ENCODE results near the gene CCDC78. TPM values are rescaled to one million over a fixed set of nuclear protein-coding genes. Genes with fewer than 3 reads are reported as not detected.

The CCDC78 gene
- total RNA-seq, 1 experiment from 2014 or later = 20.2 TPM

DNA sequence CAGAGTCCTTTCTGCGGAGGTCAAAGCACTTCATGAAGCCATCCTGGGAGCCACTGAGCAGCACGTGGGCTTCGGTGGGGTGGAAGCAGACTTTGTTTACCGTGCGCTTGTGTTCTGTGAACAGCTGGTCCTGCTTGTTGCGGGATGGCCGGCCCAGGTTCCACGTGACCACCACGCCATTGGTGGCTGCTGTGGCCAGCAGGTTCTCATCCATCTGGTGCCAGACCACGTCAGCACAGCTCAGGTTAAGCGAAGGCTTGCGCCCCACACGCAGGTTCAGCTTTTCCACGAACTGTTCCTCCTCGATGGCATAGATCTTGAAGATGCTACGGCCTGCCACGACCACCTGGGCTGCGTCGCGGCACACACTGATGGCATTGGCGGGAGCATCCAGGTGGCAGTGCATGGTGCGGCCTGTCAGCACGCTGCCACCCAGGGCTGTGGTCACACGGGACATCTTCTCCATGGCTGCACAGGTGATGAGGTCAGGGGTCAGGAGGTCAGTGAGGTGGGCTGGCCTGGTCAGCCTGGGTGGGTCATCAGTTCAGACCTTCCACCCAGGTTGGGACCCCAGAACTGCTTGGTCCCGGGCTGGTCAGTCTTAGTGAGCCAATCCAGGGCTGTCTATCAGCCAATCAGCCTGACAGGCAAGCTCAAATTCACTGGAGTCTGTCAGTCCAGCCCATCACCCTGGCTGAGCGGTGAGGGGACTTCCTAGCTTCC lies 36.9 kb downstream of the CCDC78 start:
- POLR2A ChIA-PET = interaction anchor here (1.3 kb wide), 1 partner anchor 32 kb away, joined by 5 read pairs; the partner anchor contains the start of gene ANTKMT

GRCh38 chr16:687499-687898 lies 38.7 kb downstream of the CCDC78 start:
- H3K9me3 Mint-ChIP-seq = no peaks in the 10 kb centered on the region
- ChIA-PET CTCF (no interaction called here), POLR2A (no interaction called here)
- H3K4me1 Mint-ChIP-seq = peaks cover 9% of the 10 kb centered on the region
- H3K27ac Mint-ChIP-seq = no peak overlapping the region
- no peak for TF ChIP-seq RORB (CRISPR knock-in tag; IDR thresholded peaks at IDR 0.05)
- ATAC-seq (no peak), DNase-seq (ENCODE audit: low spot score) (no peak)
- H3K27me3 Mint-ChIP-seq (ENCODE audit: low read depth) = peaks cover 17% of the 10 kb centered on the region
- H3K36me3 Mint-ChIP-seq = peaks cover 9% of the 10 kb centered on the region
- H3K4me3 Mint-ChIP-seq = no peak overlapping the region

More for the DNA sequence above, 36.9 kb downstream of the CCDC78 start:
- ATAC-seq (no peak), DNase-seq (ENCODE audit: low spot score) (no peak)
- Mint-ChIP-seq H3K4me3 (peak overlapping the region; percentile 82), H3K9me3 (no peaks in the 10 kb centered on the region), H3K27ac (peak overlapping the region; percentile 45; the same call in 1 of the 2 replicates), H3K36me3 (peaks cover 5% of the 10 kb centered on the region), H3K4me1 (peaks cover 4% of the 10 kb centered on the region), H3K27me3 (ENCODE audit: low read depth) (peaks cover 32% of the 10 kb centered on the region)
- no peak for TF ChIP-seq NFYB (CRISPR knock-in tag; conservative IDR thresholded peaks at IDR 0.05; ENCODE audit: low read depth)
- no peak for TF ChIP-seq GRHL2 (CRISPR knock-in tag; IDR thresholded peaks at IDR 0.05; ENCODE audit: insufficient replicate concordance, severe bottlenecking)
- no peak for TF ChIP-seq TEAD1 (CRISPR knock-in tag; IDR thresholded peaks at IDR 0.05)
- no peak for TF ChIP-seq HMGA2 (CRISPR knock-in tag; IDR thresholded peaks at IDR 0.05)
- no peak for TF ChIP-seq CDX4 (CRISPR knock-in tag; IDR thresholded peaks at IDR 0.05; ENCODE audit: borderline replicate concordance)
- TF ChIP-seq ZNF138 (CRISPR knock-in tag; conservative IDR thresholded peaks at IDR 0.05) = no peak
- no peak for TF ChIP-seq MLX (CRISPR knock-in tag; IDR thresholded peaks at IDR 0.05)
- no peak for TF ChIP-seq NR2C2 (CRISPR knock-in tag; IDR thresholded peaks at IDR 0.05)
- TF ChIP-seq KAT7 (CRISPR knock-in tag; IDR thresholded peaks at IDR 0.05; ENCODE audit: borderline replicate concordance) = no peak
- TF ChIP-seq CTCF (IDR thresholded peaks at IDR 0.05) = no peak
- TF ChIP-seq, protein P1, sequence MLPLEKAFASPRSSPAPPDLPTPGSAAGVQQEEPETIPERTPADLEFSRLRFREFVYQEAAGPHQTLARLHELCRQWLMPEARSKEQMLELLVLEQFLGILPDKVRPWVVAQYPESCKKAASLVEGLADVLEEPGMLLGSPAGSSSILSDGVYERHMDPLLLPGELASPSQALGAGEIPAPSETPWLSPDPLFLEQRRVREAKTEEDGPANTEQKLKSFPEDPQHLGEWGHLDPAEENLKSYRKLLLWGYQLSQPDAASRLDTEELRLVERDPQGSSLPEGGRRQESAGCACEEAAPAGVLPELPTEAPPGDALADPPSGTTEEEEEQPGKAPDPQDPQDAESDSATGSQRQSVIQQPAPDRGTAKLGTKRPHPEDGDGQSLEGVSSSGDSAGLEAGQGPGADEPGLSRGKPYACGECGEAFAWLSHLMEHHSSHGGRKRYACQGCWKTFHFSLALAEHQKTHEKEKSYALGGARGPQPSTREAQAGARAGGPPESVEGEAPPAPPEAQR (CRISPR knock-in tag; IDR thresholded peaks at IDR 0.05) = no peak
- TF ChIP-seq FOXJ3 (CRISPR knock-in tag; IDR thresholded peaks at IDR 0.05; ENCODE audit: borderline replicate concordance) = no peak
- no peak for TF ChIP-seq ZNF232 (CRISPR knock-in tag; IDR thresholded peaks at IDR 0.05)
- TF ChIP-seq CREB1 (CRISPR knock-in tag; IDR thresholded peaks at IDR 0.05) = no peak
- no peak for TF ChIP-seq FOXK1 (CRISPR knock-in tag; IDR thresholded peaks at IDR 0.05)
- no peak for TF ChIP-seq ETV6 (CRISPR knock-in tag; IDR thresholded peaks at IDR 0.05)
- TF ChIP-seq ZNF263 (CRISPR knock-in tag; IDR thresholded peaks at IDR 0.05; ENCODE audit: low read depth) = no peak
- CTCF ChIA-PET = interaction anchor here (0.8 to 1.6 kb wide), 6 partner anchors 10 to 39 kb away, joined by 3 to 5 read pairs (median 4); partner anchors contain the start of genes RHBDL1 and STUB1

Measured in WTC11 (cell line).